Measurements from ENCODE around the gene GRK5. TPM values are rescaled to one million over a fixed set of nuclear protein-coding genes. Genes with fewer than 3 reads are reported as not detected.

Gene GRK5
- total RNA-seq, 6 experiments from 2014 or later, result 9.7 to 16.8 (median 15.9) TPM

GRCh38 chr10:119493155-119493554, 285.8 kb downstream of the GRK5 start:
- no peak for DNase-seq
- Mint-ChIP-seq H3K27ac (no peak overlapping the region), H3K36me3 (ENCODE audit: low read depth) (peaks cover 5% of the 10 kb centered on the region; the same call in 1 of the 2 replicates)

DNA sequence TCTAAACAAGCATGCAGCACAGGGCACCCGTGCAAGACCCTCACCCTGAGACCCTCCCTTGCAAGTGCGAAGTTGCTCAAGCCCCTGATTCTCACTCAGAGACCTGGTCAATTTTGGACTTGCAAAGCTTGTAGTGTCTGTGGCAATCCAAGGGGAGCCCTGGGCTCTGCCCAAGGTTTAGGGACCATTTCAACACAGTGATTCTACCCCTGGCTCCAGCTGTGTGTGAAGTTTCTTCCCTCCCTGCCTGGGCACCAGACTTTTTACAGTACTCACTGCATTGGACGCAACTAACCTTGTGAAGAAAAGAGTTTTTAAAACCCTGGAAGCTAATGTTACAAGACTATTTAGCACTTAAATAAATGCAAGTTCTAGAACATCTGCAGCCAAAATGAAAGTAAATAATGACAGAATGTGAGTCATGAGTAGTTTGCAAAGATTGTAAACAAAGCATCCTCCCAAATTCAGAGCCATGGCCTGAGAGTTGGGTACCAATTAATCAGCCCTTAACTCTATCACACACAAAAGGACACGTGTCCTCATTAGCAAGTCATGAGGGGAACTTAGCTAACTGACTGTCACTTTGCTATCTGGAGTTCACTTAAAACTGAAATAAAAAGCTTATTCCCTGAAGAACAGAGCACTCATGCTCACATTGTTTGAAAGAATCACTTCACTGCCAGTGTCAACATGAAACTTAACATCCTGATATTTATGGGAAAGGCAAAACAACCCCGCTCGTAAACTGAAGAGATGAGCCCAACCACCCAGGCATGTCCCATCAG, 287.1 kb downstream of the GRK5 start:
- Mint-ChIP-seq H3K36me3 (ENCODE audit: low read depth) (peaks cover 6% of the 10 kb centered on the region; the same call in 1 of the 2 replicates), H3K27ac (peak overlapping the region; percentile 88), H3K9me3 (no peaks in the 10 kb centered on the region), H3K27me3 (ENCODE audit: insufficient read depth) (peaks cover 5% of the 10 kb centered on the region), H3K4me1 (ENCODE audit: low read depth) (peaks cover 28% of the 10 kb centered on the region), H3K4me3 (peak overlapping the region; percentile 18; the same call in 1 of the 2 replicates)
- TF ChIP-seq, protein P1, sequence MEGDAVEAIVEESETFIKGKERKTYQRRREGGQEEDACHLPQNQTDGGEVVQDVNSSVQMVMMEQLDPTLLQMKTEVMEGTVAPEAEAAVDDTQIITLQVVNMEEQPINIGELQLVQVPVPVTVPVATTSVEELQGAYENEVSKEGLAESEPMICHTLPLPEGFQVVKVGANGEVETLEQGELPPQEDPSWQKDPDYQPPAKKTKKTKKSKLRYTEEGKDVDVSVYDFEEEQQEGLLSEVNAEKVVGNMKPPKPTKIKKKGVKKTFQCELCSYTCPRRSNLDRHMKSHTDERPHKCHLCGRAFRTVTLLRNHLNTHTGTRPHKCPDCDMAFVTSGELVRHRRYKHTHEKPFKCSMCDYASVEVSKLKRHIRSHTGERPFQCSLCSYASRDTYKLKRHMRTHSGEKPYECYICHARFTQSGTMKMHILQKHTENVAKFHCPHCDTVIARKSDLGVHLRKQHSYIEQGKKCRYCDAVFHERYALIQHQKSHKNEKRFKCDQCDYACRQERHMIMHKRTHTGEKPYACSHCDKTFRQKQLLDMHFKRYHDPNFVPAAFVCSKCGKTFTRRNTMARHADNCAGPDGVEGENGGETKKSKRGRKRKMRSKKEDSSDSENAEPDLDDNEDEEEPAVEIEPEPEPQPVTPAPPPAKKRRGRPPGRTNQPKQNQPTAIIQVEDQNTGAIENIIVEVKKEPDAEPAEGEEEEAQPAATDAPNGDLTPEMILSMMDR (IDR thresholded peaks at IDR 0.05), result no peak
- DNase-seq, result peak; percentile 21

More at GRCh38 chr10:119493155-119493554, 285.8 kb downstream of the GRK5 start:
- H3K27me3 Mint-ChIP-seq (ENCODE audit: insufficient read depth), result peaks cover 3% of the 10 kb centered on the region
- no peak overlapping the region for H3K4me3 Mint-ChIP-seq
- TF ChIP-seq, protein P1 (IDR thresholded peaks at IDR 0.05), result no peak
- H3K4me1 Mint-ChIP-seq (ENCODE audit: low read depth), result peaks cover 26% of the 10 kb centered on the region
- no peaks in the 10 kb centered on the region for H3K9me3 Mint-ChIP-seq

DNA sequence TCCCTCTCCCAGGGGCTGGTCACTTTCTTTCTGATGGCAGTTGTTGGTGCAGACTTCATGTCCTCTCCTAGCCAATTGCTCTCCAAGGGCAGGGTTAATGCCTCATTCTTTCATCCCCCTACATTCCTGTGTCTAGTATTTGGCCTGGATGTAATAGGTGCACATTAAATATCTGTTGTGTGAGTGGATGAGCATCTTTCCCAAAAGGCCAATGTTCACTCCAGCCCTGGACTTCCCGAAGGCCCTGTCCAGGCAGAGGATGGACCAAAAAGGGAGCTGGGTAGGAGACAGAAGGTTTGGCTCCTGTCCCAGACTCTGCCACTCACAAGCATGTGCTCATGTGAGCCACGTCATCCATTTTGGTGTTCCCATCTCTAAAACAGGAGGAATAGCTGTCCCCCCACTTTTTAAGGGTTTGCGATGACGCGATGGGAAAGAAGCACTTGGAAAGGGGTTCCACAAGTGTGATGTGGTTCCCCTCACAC, 287.7 kb downstream of the GRK5 start:
- Mint-ChIP-seq H3K36me3 (ENCODE audit: low read depth) (peaks cover 8% of the 10 kb centered on the region; the same call in 1 of the 2 replicates), H3K4me3 (peak overlapping the region; percentile 18; the same call in 1 of the 2 replicates), H3K27me3 (ENCODE audit: insufficient read depth) (peaks cover 5% of the 10 kb centered on the region), H3K27ac (peak overlapping the region; percentile 88), H3K4me1 (ENCODE audit: low read depth) (peaks cover 33% of the 10 kb centered on the region), H3K9me3 (no peaks in the 10 kb centered on the region)
- TF ChIP-seq, protein P1 (IDR thresholded peaks at IDR 0.05), result no peak
- peak; percentile 47 for DNase-seq

- Mint-ChIP-seq H3K4me1 (ENCODE audit: low read depth) (peaks cover 33% of the 10 kb centered on the region), H3K4me3 (no peak overlapping the region)
These were observed 288.2 kb downstream of the GRK5 start for GRCh38 chr10:119495545-119495944.

GRCh38 chr10:119496273-119496672, 288.9 kb downstream of the GRK5 start:
- TF ChIP-seq, protein P1 (IDR thresholded peaks at IDR 0.05), result no peak
- H3K9me3 Mint-ChIP-seq, result no peaks in the 10 kb centered on the region
- H3K27ac Mint-ChIP-seq, result no peak overlapping the region
- no peak overlapping the region for H3K4me3 Mint-ChIP-seq
- DNase-seq, result no peak
- peaks cover 33% of the 10 kb centered on the region for H3K4me1 Mint-ChIP-seq (ENCODE audit: low read depth)
- peaks cover 5% of the 10 kb centered on the region for H3K27me3 Mint-ChIP-seq (ENCODE audit: insufficient read depth)
- H3K36me3 Mint-ChIP-seq (ENCODE audit: low read depth), result peaks cover 8% of the 10 kb centered on the region; the same call in 1 of the 2 replicates

More at GRCh38 chr10:119495545-119495944, 288.2 kb downstream of the GRK5 start:
- Mint-ChIP-seq H3K9me3 (no peaks in the 10 kb centered on the region), H3K27ac (peak overlapping the region; percentile 88), H3K27me3 (ENCODE audit: insufficient read depth) (peaks cover 5% of the 10 kb centered on the region), H3K36me3 (ENCODE audit: low read depth) (peaks cover 8% of the 10 kb centered on the region; the same call in 1 of the 2 replicates)
- TF ChIP-seq, protein P1 (IDR thresholded peaks at IDR 0.05), result no peak
- DNase-seq, result no peak
